Naive thymus-derived CD4-positive, alpha-beta T cell (primary cell): ENCODE results near the gene PBX3. TPM values are rescaled to one million over a fixed set of nuclear protein-coding genes. Genes with fewer than 3 reads are reported as not detected.

Experiments
- ATAC-seq: fragments of 150-1000 bp; cut with Tn5 transposase; 2 replicates; pipeline ENCODE4 v1.10.0; 2021; ENCODE audit warnings: mild to moderate bottlenecking, moderate library complexity
- CTCF ChIA-PET: fragments of 350-600 bp; sonication (Branson Sonifier 250); formaldehyde crosslinking; loops from one replicate; lab custom pipeline; 2021; ENCODE audit warnings: antibody characterized with exemption; lab: Charles Lee
- POLR2A ChIA-PET: fragments of 350-600 bp; sonication (Branson Sonifier 250); formaldehyde crosslinking; loops from one replicate; lab custom pipeline; 2021; ENCODE audit warnings: antibody characterized with exemption, inconsistent platforms; lab: Charles Lee
- DNase-seq, 9 donors: peaks; one replicate each; pipeline versions ENCODE4 v3.0.0 to v3.0.0-alpha.2; 2020 to 2022; ENCODE audit warnings: mixed read lengths in 1 of 9
- H3K27ac ChIP-seq: one replicate; pipeline ENCODE4 v1.7.0; 2013; ENCODE audit warnings: mild to moderate bottlenecking, low read depth, low read length, moderate library complexity
- H3K27me3 ChIP-seq, 2 donors: one replicate each; pipeline ENCODE4 v1.7.0; 2013; ENCODE audit warnings: low read length in 2 of 2, mild to moderate bottlenecking in 2 of 2, moderate library complexity in 2 of 2; ENCODE audit not compliant: control insufficient read depth in 2 of 2, insufficient read depth in 2 of 2
- H3K36me3 ChIP-seq, 3 experiments: 1 replicate in 2 of 3; 2 replicates in 1 of 3; pipeline ENCODE4 v1.7.0; 2013; ENCODE audit warnings: low read length in 3 of 3, mild to moderate bottlenecking in 3 of 3, moderate library complexity in 1 of 3; ENCODE audit not compliant: insufficient read depth in 3 of 3, control insufficient read depth in 2 of 3
- H3K4me1 ChIP-seq, 2 donors: one replicate each; pipeline ENCODE4 v1.7.0; 2013; ENCODE audit warnings: low read length in 2 of 2, mild to moderate bottlenecking in 2 of 2, moderate library complexity in 1 of 2; ENCODE audit not compliant: control insufficient read depth in 2 of 2, insufficient read depth in 2 of 2
- H3K4me3 ChIP-seq: 2 replicates; pipeline ENCODE4 v1.7.0; 2013; ENCODE audit warnings: mild to moderate bottlenecking, low read length
- H3K9me3 ChIP-seq, 3 experiments: 1 replicate in 2 of 3; 2 replicates in 1 of 3; pipeline ENCODE4 v1.7.0; 2013; ENCODE audit warnings: low read length in 3 of 3; ENCODE audit not compliant: control insufficient read depth in 2 of 3
- H3K27ac Mint-ChIP-seq, 9 donors: one replicate each; pipeline ENCODE4 v1.8.0; 2020 to 2022; ENCODE audit warnings: mixed read lengths in 9 of 9, mild to moderate bottlenecking in 8 of 9, moderate library complexity in 5 of 9, inconsistent platforms in 2 of 9
- H3K27me3 Mint-ChIP-seq, 5 donors: one replicate each; pipeline ENCODE4 v1.8.0; 2021 to 2022; ENCODE audit warnings: mixed read lengths in 5 of 5, mild to moderate bottlenecking in 1 of 5
- H3K36me3 Mint-ChIP-seq, 5 donors: one replicate each; pipeline ENCODE4 v1.8.0; 2020 to 2022; ENCODE audit warnings: mixed read lengths in 5 of 5, mild to moderate bottlenecking in 3 of 5, inconsistent platforms in 1 of 5
- H3K4me1 Mint-ChIP-seq, 7 donors: one replicate each; pipeline ENCODE4 v1.8.0; 2020 to 2022; ENCODE audit warnings: mixed read lengths in 7 of 7, mild to moderate bottlenecking in 3 of 7, inconsistent platforms in 1 of 7
- H3K4me3 Mint-ChIP-seq, 10 donors: one replicate each; pipeline ENCODE4 v1.8.0; 2020 to 2022; ENCODE audit warnings: mild to moderate bottlenecking in 10 of 10, mixed read lengths in 10 of 10, moderate library complexity in 6 of 10, inconsistent platforms in 2 of 10
- H3K9me3 Mint-ChIP-seq, 11 donors: one replicate each; pipeline ENCODE4 v1.8.0; 2020 to 2022; ENCODE audit warnings: mixed read lengths in 11 of 11, mild to moderate bottlenecking in 4 of 11, inconsistent platforms in 1 of 11, moderate library complexity in 1 of 11
- intact Hi-C, 2 donors: fragments of 100-400 bp; cut with micrococcal nuclease; formaldehyde crosslinking; loops; one replicate each; pipeline ENCODE4 v1.15.1; 2023
- polyA plus RNA-seq, 2 donors: library from polyadenylated mRNA; unstranded; fragments of 300-500 nt; fragmentation: Illumina TruSeq; gene quantifications; one replicate each; pipeline ENCODE4 v1.2.3, GENCODE V29; 2021
- total RNA-seq, 6 experiments: library from RNA in 5 of 6; stranded (reverse) in 5 of 6; gene quantifications; 1 replicate in 5 of 6; 2 replicates in 1 of 6; pipeline ENCODE4 v1.2.3 and lab custom pipeline; 2021 to 2026

Gene PBX3
- total and polyA plus RNA-seq, 7 experiments from 2014 or later, result 3.6 to 38.1 (median 18.9) TPM

DNA sequence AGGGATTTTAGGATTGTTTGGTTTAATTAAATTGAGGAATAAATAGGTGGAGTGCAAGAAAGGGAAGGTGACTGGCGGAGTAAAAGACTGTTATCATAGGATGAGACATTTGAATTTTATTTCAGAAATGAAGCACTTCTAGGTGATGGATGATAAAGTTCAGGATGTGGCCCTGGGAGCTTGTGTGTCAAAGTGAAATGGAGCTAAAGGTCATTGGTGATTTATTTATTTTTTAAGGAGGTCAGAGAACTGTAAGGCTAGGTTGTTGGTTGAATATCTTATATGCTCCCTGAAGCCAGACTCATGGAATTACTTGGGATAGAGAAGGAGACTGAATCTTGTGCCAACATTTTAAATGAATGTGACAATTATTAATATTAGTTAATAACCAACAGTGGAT, 40.5 kb downstream of the PBX3 start:
- intact Hi-C loops, result no loop called here
- ChIA-PET CTCF (no interaction called here), POLR2A (no interaction called here)
- Mint-ChIP-seq H3K27me3 (no peaks in the 10 kb centered on the region), H3K4me1 (peaks cover 13 to 29% (median 21%) of the 10 kb centered on the region in 7 donors), H3K36me3 (peaks cover 6 to 30% (median 16%) of the 10 kb centered on the region in 5 donors), H3K9me3 (peaks cover 0 to 5% (median 0%) of the 10 kb centered on the region in 11 donors), H3K4me3 (no peak overlapping the region), H3K27ac (peak overlapping the region in 1 of 9 donors; percentile 34)
- no peaks in the 10 kb centered on the region for H3K4me1 ChIP-seq
- no peak overlapping the region for H3K4me3 ChIP-seq
- no peaks in the 10 kb centered on the region for H3K27me3 ChIP-seq
- ATAC-seq (no peak), DNase-seq (no peak)
- no peaks in the 10 kb centered on the region for H3K36me3 ChIP-seq
- no peaks in the 10 kb centered on the region for H3K9me3 ChIP-seq
- no peak overlapping the region for H3K27ac ChIP-seq

DNA sequence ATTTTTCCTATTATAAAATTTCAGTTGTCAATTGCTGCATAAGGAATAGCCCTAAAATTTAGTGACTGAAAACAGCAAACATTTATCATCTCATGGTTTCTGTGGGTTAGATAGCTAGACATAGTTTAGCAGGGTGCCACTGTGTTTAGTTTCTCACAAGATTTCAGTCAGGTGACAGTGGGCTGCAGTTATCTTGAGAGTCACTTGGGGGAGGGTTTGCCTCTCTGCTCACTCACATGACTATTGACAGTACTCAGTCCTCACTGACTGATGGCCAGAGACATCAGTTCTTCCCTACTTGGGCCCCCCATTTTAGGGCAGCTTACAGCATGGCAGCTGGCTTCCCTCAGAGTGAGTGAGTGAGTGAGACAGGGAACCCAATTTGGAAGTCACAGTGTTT, 42.0 kb downstream of the PBX3 start:
- no peaks in the 10 kb centered on the region for H3K9me3 ChIP-seq
- Mint-ChIP-seq H3K27me3 (no peaks in the 10 kb centered on the region), H3K36me3 (peaks cover 6 to 30% (median 10%) of the 10 kb centered on the region in 5 donors), H3K9me3 (peaks cover 0 to 2% (median 0%) of the 10 kb centered on the region in 11 donors), H3K27ac (no peak overlapping the region), H3K4me1 (peaks cover 13 to 24% (median 15%) of the 10 kb centered on the region in 7 donors), H3K4me3 (no peak overlapping the region)
- CTCF ChIA-PET, result no interaction called here
- DNase-seq (no peak), ATAC-seq (no peak)
- H3K27me3 ChIP-seq, result no peaks in the 10 kb centered on the region
- H3K4me1 ChIP-seq, result no peaks in the 10 kb centered on the region
- H3K36me3 ChIP-seq, result no peaks in the 10 kb centered on the region
- intact Hi-C loops, result no loop called here
- no peak overlapping the region for H3K4me3 ChIP-seq
- no peak overlapping the region for H3K27ac ChIP-seq
- POLR2A ChIA-PET, result no interaction called here

- ATAC-seq, result no peak
- Mint-ChIP-seq H3K27me3 (no peaks in the 10 kb centered on the region), H3K36me3 (peaks cover 0 to 6% (median 0%) of the 10 kb centered on the region in 5 donors), H3K27ac (no peak overlapping the region), H3K9me3 (no peaks in the 10 kb centered on the region), H3K4me3 (no peak overlapping the region), H3K4me1 (peaks cover 0 to 4% (median 0%) of the 10 kb centered on the region in 7 donors)
- intact Hi-C loops, result no loop called here
- Histone ChIP-seq H3K9me3 (no peaks in the 10 kb centered on the region), H3K4me1 (no peaks in the 10 kb centered on the region), H3K27me3 (no peaks in the 10 kb centered on the region), H3K27ac (no peak overlapping the region), H3K36me3 (no peaks in the 10 kb centered on the region), H3K4me3 (no peak overlapping the region)
- ChIA-PET CTCF (interaction anchor here (0.5 kb wide), 1 partner anchor 949 kb away, joined by 4 read pairs; no protein-coding TSS in a partner anchor), POLR2A (no interaction called here)
- DNase-seq, result no peak
Measured at GRCh38 chr9:125794708-125795107, 47.5 kb downstream of the PBX3 start.

- intact Hi-C loops, result no loop called here
- ChIA-PET POLR2A (no interaction called here), CTCF (no interaction called here)
- ATAC-seq, result no peak
- Histone ChIP-seq H3K27me3 (no peaks in the 10 kb centered on the region), H3K4me1 (no peaks in the 10 kb centered on the region), H3K9me3 (no peaks in the 10 kb centered on the region), H3K36me3 (no peaks in the 10 kb centered on the region), H3K4me3 (no peak overlapping the region), H3K27ac (no peak overlapping the region)
- Mint-ChIP-seq H3K27me3 (no peaks in the 10 kb centered on the region), H3K4me1 (peaks cover 0 to 4% (median 0%) of the 10 kb centered on the region in 7 donors), H3K4me3 (no peak overlapping the region), H3K9me3 (no peaks in the 10 kb centered on the region), H3K27ac (no peak overlapping the region), H3K36me3 (peaks cover 0 to 5% (median 0%) of the 10 kb centered on the region in 5 donors)
- no peak for DNase-seq
Measured at GRCh38 chr9:125795970-125796596, 48.9 kb downstream of the PBX3 start.

GRCh38 chr9:125797930-125798329, 50.8 kb downstream of the PBX3 start:
- DNase-seq (no peak), ATAC-seq (no peak)
- Mint-ChIP-seq H3K4me1 (peaks cover 0 to 4% (median 0%) of the 10 kb centered on the region in 7 donors), H3K9me3 (no peaks in the 10 kb centered on the region), H3K27me3 (no peaks in the 10 kb centered on the region), H3K4me3 (no peak overlapping the region), H3K27ac (no peak overlapping the region), H3K36me3 (peaks cover 0 to 5% (median 4%) of the 10 kb centered on the region in 5 donors)
- H3K36me3 ChIP-seq, result no peaks in the 10 kb centered on the region
- H3K9me3 ChIP-seq, result no peaks in the 10 kb centered on the region
- no peak overlapping the region for H3K27ac ChIP-seq
- ChIA-PET POLR2A (no interaction called here), CTCF (no interaction called here)
- H3K4me1 ChIP-seq, result no peaks in the 10 kb centered on the region
- no peak overlapping the region for H3K4me3 ChIP-seq
- intact Hi-C loops, result no loop called here
- no peaks in the 10 kb centered on the region for H3K27me3 ChIP-seq

DNA sequence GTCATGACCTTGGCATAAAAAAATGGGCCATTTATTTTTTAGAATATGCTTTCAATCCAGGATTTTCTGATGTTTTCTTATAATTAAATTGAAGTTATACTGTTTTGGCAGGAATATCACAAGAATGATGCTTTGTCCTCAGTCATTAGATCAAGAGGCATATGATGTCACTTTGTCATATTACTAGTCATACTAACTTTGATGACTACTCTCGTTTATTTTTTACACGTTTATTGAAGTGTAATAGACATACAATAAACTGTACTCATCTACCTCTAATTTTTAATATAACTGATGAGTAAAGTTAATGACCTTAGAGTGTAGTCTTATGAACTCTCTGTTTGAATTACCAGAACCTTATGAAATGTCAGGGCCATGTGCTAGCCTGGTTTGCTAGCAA, 56.4 kb downstream of the PBX3 start:
- no peak overlapping the region for H3K4me3 Mint-ChIP-seq
- ATAC-seq, result no peak

GRCh38 chr9:125805057-125805456, 57.9 kb downstream of the PBX3 start:
- no peaks in the 10 kb centered on the region for H3K4me1 Mint-ChIP-seq
- POLR2A ChIA-PET, result no interaction called here

More for the DNA sequence above, 56.4 kb downstream of the PBX3 start:
- Mint-ChIP-seq H3K27me3 (no peaks in the 10 kb centered on the region), H3K4me1 (no peaks in the 10 kb centered on the region), H3K27ac (no peak overlapping the region), H3K9me3 (no peaks in the 10 kb centered on the region), H3K36me3 (peaks cover 0 to 5% (median 4%) of the 10 kb centered on the region in 5 donors)
- CTCF ChIA-PET, result no interaction called here
- H3K27me3 ChIP-seq, result no peaks in the 10 kb centered on the region
- POLR2A ChIA-PET, result no interaction called here
- DNase-seq, result no peak
- no peak overlapping the region for H3K27ac ChIP-seq
- H3K9me3 ChIP-seq, result no peaks in the 10 kb centered on the region
- H3K4me1 ChIP-seq, result no peaks in the 10 kb centered on the region
- H3K36me3 ChIP-seq, result no peaks in the 10 kb centered on the region
- intact Hi-C loops, result no loop called here
- no peak overlapping the region for H3K4me3 ChIP-seq

More at GRCh38 chr9:125805057-125805456, 57.9 kb downstream of the PBX3 start:
- H3K9me3 ChIP-seq, result no peaks in the 10 kb centered on the region
- H3K27ac ChIP-seq, result no peak overlapping the region
- DNase-seq, result no peak
- Mint-ChIP-seq H3K9me3 (no peaks in the 10 kb centered on the region), H3K27ac (no peak overlapping the region), H3K4me3 (no peak overlapping the region), H3K27me3 (no peaks in the 10 kb centered on the region), H3K36me3 (peaks cover 0 to 5% (median 4%) of the 10 kb centered on the region in 5 donors)
- no peak for ATAC-seq
- CTCF ChIA-PET, result interaction anchor here (1.0 kb wide), 1 partner anchor 26 kb away, joined by 3 read pairs; no protein-coding TSS in a partner anchor
- no peaks in the 10 kb centered on the region for H3K36me3 ChIP-seq
- intact Hi-C loops, result no loop called here
- no peaks in the 10 kb centered on the region for H3K4me1 ChIP-seq
- H3K4me3 ChIP-seq, result no peak overlapping the region
- no peaks in the 10 kb centered on the region for H3K27me3 ChIP-seq
